Right forelimb (tissue), 1 donor: ENCODE data around the gene STK25.

Source experiments
- DNase-seq: peaks from one replicate; pipeline ENCODE4 v3.0.0-alpha.2; 2018

STK25 gene

GRCh38 chr2:241492174-241492565 lies 16.2 kb downstream of the STK25 start:
- no peak for DNase-seq

GRCh38 chr2:241491549-241492173 lies 16.7 kb downstream of the STK25 start:
- no peak for DNase-seq

- no peak for DNase-seq
Observed at GRCh38 chr2:241490825-241491506, 17.4 kb downstream of the STK25 start.

- DNase-seq = no peak
Observed at GRCh38 chr2:241489733-241490680, 18.4 kb downstream of the STK25 start.

- no peak for DNase-seq
Observed at GRCh38 chr2:241489088-241489487, 19.3 kb downstream of the STK25 start.

GRCh38 chr2:241485172-241485911 lies 23.0 kb downstream of the STK25 start:
- DNase-seq = no peak

- no peak for DNase-seq
Observed at GRCh38 chr2:241483305-241483704, 25.1 kb downstream of the STK25 start.

GRCh38 chr2:241482126-241482955 lies 26.0 kb downstream of the STK25 start:
- no peak for DNase-seq

GRCh38 chr2:241481687-241482086 lies 26.7 kb downstream of the STK25 start:
- no peak for DNase-seq

GRCh38 chr2:241479026-241479898 lies 29.1 kb downstream of the STK25 start:
- DNase-seq = no peak

- DNase-seq = no peak
Observed at GRCh38 chr2:241478166-241478565, 30.2 kb downstream of the STK25 start.

GRCh38 chr2:241475267-241475666 lies 33.1 kb downstream of the STK25 start:
- DNase-seq = no peak

GRCh38 chr2:241473399-241473798 lies 35.0 kb downstream of the STK25 start:
- no peak for DNase-seq

GRCh38 chr2:241469746-241470145 lies 38.6 kb downstream of the STK25 start:
- DNase-seq = no peak

GRCh38 chr2:241468476-241468781 lies 40.0 kb downstream of the STK25 start:
- no peak for DNase-seq

- DNase-seq = no peak
Observed at GRCh38 chr2:241467777-241468475, 40.5 kb downstream of the STK25 start.

- DNase-seq = no peak
Observed at GRCh38 chr2:241466230-241466629, 42.2 kb downstream of the STK25 start.

- no peak for DNase-seq
Observed at GRCh38 chr2:241465543-241465942, 42.8 kb downstream of the STK25 start.

- DNase-seq = no peak
Observed at GRCh38 chr2:241463276-241464135, 44.9 kb downstream of the STK25 start.
